Activated naive CD4-positive, alpha-beta T cell treated with anti-CD3 and anti-CD28 coated beads for 36 hours (primary cell): ENCODE measurements around the gene DMPK. TPM values are rescaled to one million over a fixed set of nuclear protein-coding genes. Genes with fewer than 3 reads are reported as not detected.
"Not testable (repeated sequence)": the region's sequence is repeated elsewhere in the genome, so short reads cannot be mapped to it uniquely, and the experiment has no call there.

ENCODE experiments used
- CTCF ChIA-PET: fragments of 350-600 bp; sonication (Branson Sonifier 250); formaldehyde crosslinking; loops from one replicate; lab custom pipeline; 2021; ENCODE audit warnings: antibody characterized with exemption; lab: Charles Lee
- DNase-seq: peaks from one replicate; pipeline ENCODE4 v3.0.0-alpha.2; 2020
- H3K27ac Mint-ChIP-seq: one replicate; pipeline ENCODE4 v1.8.0; 2021; ENCODE audit warnings: mild to moderate bottlenecking, mixed read lengths
- H3K27me3 Mint-ChIP-seq: one replicate; pipeline ENCODE4 v1.8.0; 2021; ENCODE audit warnings: low read depth, mixed read lengths
- H3K36me3 Mint-ChIP-seq: one replicate; pipeline ENCODE4 v1.8.0; 2021; ENCODE audit warnings: low read depth, mixed read lengths
- H3K4me1 Mint-ChIP-seq: one replicate; pipeline ENCODE4 v1.8.0; 2021; ENCODE audit warnings: low read depth, mixed read lengths
- H3K4me3 Mint-ChIP-seq: one replicate; pipeline ENCODE4 v1.8.0; 2021; ENCODE audit warnings: mild to moderate bottlenecking, moderate library complexity, mixed read lengths
- H3K9me3 Mint-ChIP-seq: one replicate; pipeline ENCODE4 v1.8.0; 2021; ENCODE audit warnings: mixed read lengths
- intact Hi-C: fragments of 100-400 bp; cut with micrococcal nuclease; formaldehyde crosslinking; loops from one replicate; pipeline ENCODE4 v1.15.1; 2023
- total RNA-seq, 2 experiments: library from RNA; stranded (reverse); gene quantifications; one replicate each; pipeline ENCODE4 v1.2.3, GENCODE V29; 2021

Gene DMPK
- total RNA-seq, 2 experiments from 2014 or later: 6.1 TPM

DNA sequence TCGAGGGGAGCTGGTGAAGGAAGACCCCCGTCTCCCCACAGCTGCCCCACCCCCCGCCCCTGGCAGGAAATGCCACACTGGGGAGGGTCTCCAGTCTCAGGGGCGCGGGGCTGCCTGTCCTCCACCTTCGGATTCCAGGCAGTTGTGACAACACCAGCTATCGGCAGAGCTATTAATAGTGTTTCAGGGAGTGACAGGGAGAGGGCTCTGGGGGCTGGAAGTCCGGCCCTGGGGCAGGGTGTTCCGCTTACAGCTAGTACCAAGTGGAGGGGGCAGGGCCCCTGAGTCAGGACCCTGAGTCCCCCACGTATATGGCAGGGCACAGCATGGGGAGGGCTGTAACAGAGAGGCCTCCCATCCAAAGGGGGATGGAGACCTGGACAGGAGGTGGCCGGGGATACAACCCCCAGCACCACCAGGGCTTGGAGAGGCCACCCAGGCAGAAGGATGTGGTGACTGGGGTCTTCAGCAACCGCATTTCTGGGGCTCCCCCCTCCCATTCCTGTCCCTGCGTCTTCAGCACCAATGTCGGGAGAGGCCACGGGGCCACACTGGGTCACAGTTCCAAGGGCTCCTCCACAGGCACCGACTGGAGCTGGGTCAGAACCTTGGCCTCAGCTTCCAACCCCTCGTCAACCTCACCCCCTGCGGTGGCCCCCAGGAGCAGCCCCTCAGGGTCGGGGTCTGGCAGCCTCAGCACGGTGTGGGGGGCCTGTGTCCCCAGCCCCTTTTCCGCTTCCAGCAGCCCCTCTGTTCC, 17.2 kb downstream of the DMPK start:
- Mint-ChIP-seq H3K36me3 (no peaks in the 10 kb centered on the region), H3K4me1 (peaks cover 8% of the 10 kb centered on the region), H3K27ac (no peak overlapping the region), H3K4me3 (no peak overlapping the region), H3K27me3 (peaks cover 20% of the 10 kb centered on the region), H3K9me3 (no peaks in the 10 kb centered on the region)
- no peak for DNase-seq
- intact Hi-C loops: no loop called here
- CTCF ChIA-PET: no interaction called here

DNA sequence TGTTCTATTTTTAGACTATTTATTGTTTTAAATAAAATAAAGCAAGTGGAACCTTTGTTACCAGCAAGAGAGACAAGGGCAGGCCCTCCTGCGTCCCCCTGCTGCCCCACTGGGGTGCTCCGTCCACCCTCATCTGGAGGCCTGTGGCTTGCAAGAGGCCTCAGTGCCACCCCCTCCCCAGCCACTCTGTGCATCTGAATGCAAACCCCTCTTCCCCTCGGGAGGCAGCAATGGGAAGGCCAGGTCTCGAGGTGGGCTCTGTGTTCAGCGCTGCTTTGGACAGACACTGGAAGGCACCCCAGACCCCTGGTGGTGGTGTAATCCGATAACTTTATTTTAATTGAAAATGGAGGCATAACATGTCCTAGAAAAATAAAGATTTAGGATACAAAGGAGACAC, 17.8 kb downstream of the DMPK start:
- Mint-ChIP-seq H3K36me3 (no peaks in the 10 kb centered on the region), H3K27me3 (peaks cover 21% of the 10 kb centered on the region), H3K4me3 (no peak overlapping the region), H3K9me3 (no peaks in the 10 kb centered on the region), H3K4me1 (peaks cover 5% of the 10 kb centered on the region), H3K27ac (no peak overlapping the region)
- intact Hi-C loops: no loop called here
- no peak for DNase-seq
- CTCF ChIA-PET: no interaction called here

DNA sequence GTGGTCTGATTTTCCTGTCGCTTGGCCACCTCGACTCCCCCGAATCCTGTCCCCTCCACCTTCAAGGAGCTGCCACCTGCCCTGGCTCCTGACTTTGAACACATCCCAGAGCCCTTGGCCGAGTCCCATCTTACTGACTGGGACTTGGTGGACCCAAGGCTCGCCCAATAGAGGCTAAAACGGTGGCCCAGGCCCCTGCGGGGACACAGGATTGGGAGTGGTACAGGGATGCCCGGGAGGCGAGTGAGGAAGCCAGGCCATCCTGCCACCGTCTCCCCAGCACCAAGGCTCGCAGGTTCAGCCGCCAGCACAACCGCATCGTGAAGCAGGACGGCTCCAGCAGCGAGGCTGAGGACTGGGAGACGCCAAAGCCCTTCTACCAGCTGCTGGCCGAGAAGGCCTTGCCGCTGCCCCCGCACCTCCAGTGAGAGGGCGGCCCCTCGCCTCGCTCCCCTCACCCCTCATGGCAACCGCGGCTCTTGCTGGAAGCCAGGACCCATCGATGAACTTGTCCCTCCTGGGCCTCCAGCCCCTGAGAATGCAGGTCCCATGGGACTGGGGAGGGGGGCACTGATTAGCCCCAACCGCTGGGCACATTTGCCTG, 18.5 kb downstream of the DMPK start:
- intact Hi-C loops: no loop called here
- no peak overlapping the region for H3K4me3 Mint-ChIP-seq
- H3K27me3 Mint-ChIP-seq: peaks cover 23% of the 10 kb centered on the region
- CTCF ChIA-PET: no interaction called here
- H3K4me1 Mint-ChIP-seq: peaks cover 4% of the 10 kb centered on the region
- no peaks in the 10 kb centered on the region for H3K36me3 Mint-ChIP-seq
- H3K27ac Mint-ChIP-seq: no peak overlapping the region
- H3K9me3 Mint-ChIP-seq: no peaks in the 10 kb centered on the region
- no peak for DNase-seq

DNA sequence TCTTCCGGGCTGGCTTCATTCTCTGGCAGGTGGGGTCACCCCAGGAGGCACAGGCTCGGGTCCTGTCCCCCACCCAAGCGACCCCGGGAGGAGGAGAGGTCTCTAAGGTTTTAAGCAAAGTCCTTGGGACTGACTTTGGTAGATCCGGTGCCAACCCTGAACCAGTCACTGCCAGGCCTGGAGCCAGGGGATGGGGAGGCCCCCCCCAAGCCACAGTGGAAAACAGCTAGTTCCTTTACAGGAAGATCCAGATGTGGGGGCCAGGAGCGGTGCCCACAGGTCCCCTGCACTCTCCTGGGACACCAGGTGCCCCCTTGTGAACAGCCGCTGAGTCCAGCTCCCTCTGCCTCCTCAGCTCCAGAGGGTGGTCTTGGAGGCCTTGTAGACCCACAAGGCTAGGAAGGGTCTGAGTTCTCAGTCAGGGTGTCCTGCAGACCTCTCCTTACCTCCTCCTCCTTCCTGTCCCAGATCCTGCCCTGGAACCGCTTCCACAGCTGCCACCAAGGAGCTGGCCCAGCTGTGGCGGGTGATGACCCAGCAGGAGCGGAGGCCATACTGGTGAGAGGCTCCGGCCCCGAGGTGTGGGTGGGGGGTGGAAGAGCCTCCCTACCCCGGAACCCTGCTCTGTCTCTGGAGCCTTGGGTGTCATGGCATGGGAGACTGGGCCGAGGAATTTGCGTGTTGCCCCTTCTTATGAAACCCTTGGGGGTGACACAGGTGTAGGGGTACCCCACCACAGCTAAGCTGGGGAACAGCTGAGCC, 19.2 kb downstream of the DMPK start:
- CTCF ChIA-PET: no interaction called here
- DNase-seq: no peak
- peaks cover 22% of the 10 kb centered on the region for H3K27me3 Mint-ChIP-seq
- H3K36me3 Mint-ChIP-seq: no peaks in the 10 kb centered on the region
- peaks cover 4% of the 10 kb centered on the region for H3K4me1 Mint-ChIP-seq
- intact Hi-C loops: no loop called here
- H3K27ac Mint-ChIP-seq: no peak overlapping the region
- H3K4me3 Mint-ChIP-seq: no peak overlapping the region
- H3K9me3 Mint-ChIP-seq: no peaks in the 10 kb centered on the region

DNA sequence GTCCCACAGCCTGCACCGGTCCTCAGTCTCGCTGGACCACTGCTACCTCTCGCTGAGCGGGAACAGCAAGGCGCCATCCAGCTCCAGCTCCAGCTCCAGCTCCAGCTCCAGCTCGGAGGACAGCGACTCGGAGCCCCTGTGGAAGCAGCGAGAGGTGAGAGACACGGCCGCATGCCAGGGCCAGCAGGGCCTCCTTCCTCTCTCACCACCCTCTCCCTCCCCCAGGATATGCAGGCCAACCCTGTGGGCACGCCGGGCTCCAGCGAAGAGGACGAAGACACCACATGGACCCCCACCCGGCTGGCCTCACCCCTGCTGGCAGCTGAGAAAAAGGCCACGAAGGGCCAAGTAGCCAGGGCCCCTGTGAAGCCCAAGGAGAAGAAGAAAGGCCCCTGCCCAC, 20.6 kb downstream of the DMPK start:
- Mint-ChIP-seq H3K27me3 (peaks cover 15% of the 10 kb centered on the region), H3K4me1 (no peaks in the 10 kb centered on the region), H3K4me3 (no peak overlapping the region), H3K27ac (no peak overlapping the region), H3K36me3 (no peaks in the 10 kb centered on the region), H3K9me3 (no peaks in the 10 kb centered on the region)
- intact Hi-C loops: no loop called here
- DNase-seq: no peak
- CTCF ChIA-PET: interaction anchor here (0.6 kb wide), 1 partner anchor 1341 kb away, joined by 3 read pairs; no protein-coding TSS in a partner anchor

- Mint-ChIP-seq H3K36me3 (no peaks in the 10 kb centered on the region), H3K9me3 (no peaks in the 10 kb centered on the region), H3K4me1 (no peaks in the 10 kb centered on the region), H3K27ac (no peak overlapping the region), H3K27me3 (peaks cover 3% of the 10 kb centered on the region), H3K4me3 (no peak overlapping the region)
- intact Hi-C loops: no loop called here
- CTCF ChIA-PET: no interaction called here
- DNase-seq: no peak
These were observed 23.4 kb downstream of the DMPK start for GRCh38 chr19:45758921-45759320.

GRCh38 chr19:45757695-45758094, 24.6 kb downstream of the DMPK start:
- no peaks in the 10 kb centered on the region for H3K4me1 Mint-ChIP-seq
- peaks cover 3% of the 10 kb centered on the region for H3K27me3 Mint-ChIP-seq
- H3K27ac Mint-ChIP-seq: no peak overlapping the region
- no peak overlapping the region for H3K4me3 Mint-ChIP-seq
- H3K9me3 Mint-ChIP-seq: no peaks in the 10 kb centered on the region
- H3K36me3 Mint-ChIP-seq: no peaks in the 10 kb centered on the region
- DNase-seq: no peak
- CTCF ChIA-PET: interaction anchor here (0.7 to 1.4 kb wide), 2 partner anchors 42 to 434 kb away, joined by 4 to 7 read pairs; no protein-coding TSS in a partner anchor
- intact Hi-C loops: no loop called here

- Mint-ChIP-seq H3K36me3 (no peaks in the 10 kb centered on the region), H3K27ac (no peak overlapping the region), H3K27me3 (peaks cover under 1% of the 10 kb centered on the region), H3K9me3 (no peaks in the 10 kb centered on the region), H3K4me1 (no peaks in the 10 kb centered on the region), H3K4me3 (no peak overlapping the region)
- intact Hi-C loops: no loop called here
- no peak for DNase-seq
- CTCF ChIA-PET: interaction anchor here (1.1 to 1.2 kb wide), 2 partner anchors 61 to 63 kb away, joined by 3 read pairs; no protein-coding TSS in a partner anchor
These were observed 28.0 kb downstream of the DMPK start for GRCh38 chr19:45754323-45754722.

DNA sequence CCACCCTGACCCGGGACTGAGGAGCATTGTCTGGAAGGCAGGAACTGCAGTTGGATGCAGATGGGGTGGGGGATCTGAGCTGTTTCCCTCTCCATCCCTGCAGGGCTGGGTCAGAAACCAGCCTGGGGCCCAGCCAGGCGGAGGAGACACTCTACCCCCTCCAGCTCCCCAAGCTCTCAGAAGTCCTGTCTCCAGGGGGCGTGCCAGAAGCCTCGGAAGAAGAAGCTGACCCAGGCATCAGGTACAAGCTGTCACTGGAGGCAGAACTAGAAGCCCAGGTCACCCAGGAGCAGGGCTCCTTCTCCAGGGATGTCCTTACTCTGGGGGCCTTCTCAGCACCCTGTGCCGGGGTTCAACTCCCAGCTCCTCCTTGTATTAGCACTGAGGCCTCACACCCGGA, 28.7 kb downstream of the DMPK start:
- Mint-ChIP-seq H3K27me3 (no peaks in the 10 kb centered on the region), H3K9me3 (no peaks in the 10 kb centered on the region), H3K4me3 (no peak overlapping the region), H3K4me1 (no peaks in the 10 kb centered on the region), H3K27ac (no peak overlapping the region), H3K36me3 (no peaks in the 10 kb centered on the region)
- CTCF ChIA-PET: interaction anchor here (1.0 to 1.3 kb wide), 3 partner anchors 16 to 60 kb away, joined by 3 read pairs; partner anchors contain the start of gene SIX5
- intact Hi-C loops: no loop called here
- DNase-seq: no peak

DNA sequence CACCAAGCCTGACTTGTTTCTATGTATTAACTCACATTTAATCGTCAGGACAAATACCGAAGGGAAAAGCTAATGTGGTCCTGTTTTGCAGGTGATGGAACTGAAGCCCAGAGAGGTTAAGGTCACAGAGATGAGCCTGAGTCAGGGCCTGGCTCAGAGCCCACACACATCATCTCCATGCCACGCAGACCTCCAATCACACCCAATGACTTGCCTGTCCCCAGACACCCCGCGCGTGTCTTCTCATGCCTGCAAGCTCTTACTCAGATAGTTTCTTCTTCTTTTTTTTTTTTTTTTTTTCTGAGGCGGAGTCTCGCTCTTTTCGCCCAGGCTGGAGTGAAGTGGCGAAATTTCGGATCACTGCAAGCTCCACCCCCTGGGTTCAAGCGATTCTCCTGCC, 29.7 kb downstream of the DMPK start:
- DNase-seq: no peak
- intact Hi-C loops: no loop called here
- Mint-ChIP-seq H3K9me3 (no peaks in the 10 kb centered on the region), H3K4me3 (no peak overlapping the region), H3K27ac (no peak overlapping the region), H3K27me3 (no peaks in the 10 kb centered on the region), H3K4me1 (no peaks in the 10 kb centered on the region), H3K36me3 (no peaks in the 10 kb centered on the region)
- CTCF ChIA-PET: interaction anchor here (1.3 kb wide), 1 partner anchor 59 kb away, joined by 3 read pairs; no protein-coding TSS in a partner anchor

- CTCF ChIA-PET, H3K27me3 Mint-ChIP-seq, H3K9me3 Mint-ChIP-seq, intact Hi-C loops, H3K36me3 Mint-ChIP-seq, H3K4me1 Mint-ChIP-seq, H3K4me3 Mint-ChIP-seq, DNase-seq, H3K27ac Mint-ChIP-seq: not testable (repeated sequence)
These were observed 30.8 kb downstream of the DMPK start for GRCh38 chr19:45751483-45751882.

- no peak for DNase-seq
- H3K27me3 Mint-ChIP-seq: no peaks in the 10 kb centered on the region
- H3K9me3 Mint-ChIP-seq: no peaks in the 10 kb centered on the region
- intact Hi-C loops: no loop called here
- no peaks in the 10 kb centered on the region for H3K36me3 Mint-ChIP-seq
- no peaks in the 10 kb centered on the region for H3K4me1 Mint-ChIP-seq
- no peak overlapping the region for H3K4me3 Mint-ChIP-seq
- no peak overlapping the region for H3K27ac Mint-ChIP-seq
- CTCF ChIA-PET: no interaction called here
These were observed 34.8 kb downstream of the DMPK start for GRCh38 chr19:45747513-45747912.
